IMR-90 (cell line): Measurements from ENCODE around the gene CYB5R2. TPM values are rescaled to one million over a fixed set of nuclear protein-coding genes. Genes with fewer than 3 reads are reported as not detected.
"Not testable (repeated sequence)": the region's sequence is repeated elsewhere in the genome, so short reads cannot be mapped to it uniquely, and the experiment has no call there.

Source experiments
- ATAC-seq: fragments of 200-7000 bp; cut with Tn5 transposase; 2 replicates; pipeline ENCODE4 v1.9.1; 2020; ENCODE audit warnings: low read depth, mild to moderate bottlenecking, moderate library complexity
- BruUV-seq: library from RNA; stranded (reverse); fragments of 400-500 nt; replicated peaks from 2 replicates; lab custom pipeline; 2021; lab: Mats Ljungman, UMichigan
- CTCF ChIA-PET: fragments of 300-600 bp; formaldehyde crosslinking; extraction: SDS; loops from one replicate; lab custom pipeline; 2021; ENCODE audit warnings: antibody characterized with exemption; lab: Yijun Ruan, JAX
- POLR2A ChIA-PET: fragments of 300-600 bp; sonication (Branson Sonifier 250); formaldehyde crosslinking; loops from one replicate; lab custom pipeline; 2022; ENCODE audit warnings: antibody characterized with exemption; ENCODE audit not compliant: unreplicated experiment; lab: Charles Lee
- DNase-seq: peaks from one replicate; pipeline ENCODE4 v3.0.0; 2013
- H2AFZ ChIP-seq: replicated peaks from 2 replicates; pipeline ENCODE3; 2013; ENCODE audit warnings: low read length, mild to moderate bottlenecking; ENCODE audit not compliant: poor library complexity
- H2AK5ac ChIP-seq: 2 replicates; pipeline ENCODE4 v1.6.1; 2013; ENCODE audit warnings: low read depth, low read length, inconsistent platforms
- H2AK9ac ChIP-seq: replicated peaks from 2 replicates; pipeline ENCODE3; 2013; ENCODE audit warnings: mild to moderate bottlenecking, low read depth, low read length, moderate library complexity; ENCODE audit not compliant: poor library complexity
- H2BK120ac ChIP-seq: 2 replicates; pipeline ENCODE4 v1.6.1; 2013; ENCODE audit warnings: low read depth, low read length, inconsistent platforms
- H2BK15ac ChIP-seq: 3 replicates; pipeline ENCODE4 v1.6.1; 2013; ENCODE audit warnings: low read depth, low read length, inconsistent platforms
- H2BK20ac ChIP-seq: 2 replicates; pipeline ENCODE4 v1.6.1; 2013; ENCODE audit warnings: low read depth, mild to moderate bottlenecking, inconsistent platforms, low read length, moderate library complexity
- H2BK5ac ChIP-seq: 2 replicates; pipeline ENCODE4 v1.6.1; 2013; ENCODE audit warnings: mild to moderate bottlenecking, low read depth, low read length, inconsistent platforms; ENCODE audit not compliant: poor library complexity, severe bottlenecking
- H3K14ac ChIP-seq: replicated peaks from 2 replicates; pipeline ENCODE4 v1.6.1; 2013; ENCODE audit warnings: low read depth, low read length, inconsistent platforms
- H3K18ac ChIP-seq: 2 replicates; pipeline ENCODE4 v1.6.1; 2013; ENCODE audit warnings: low read depth, low read length, control low read depth
- H3K23ac ChIP-seq: 2 replicates; pipeline ENCODE4 v1.6.1; 2013; ENCODE audit warnings: low read depth, low read length, inconsistent platforms
- H3K27ac ChIP-seq: 2 replicates; pipeline ENCODE4 v1.5.1; 2013; ENCODE audit warnings: mild to moderate bottlenecking, control low read depth, low read length; ENCODE audit not compliant: insufficient read depth
- H3K27me3 ChIP-seq: 2 replicates; pipeline ENCODE4 v1.6.1; 2013; ENCODE audit warnings: low read length; ENCODE audit not compliant: control insufficient read depth, insufficient read depth
- H3K36me3 ChIP-seq: 2 replicates; pipeline ENCODE4 v1.6.1; 2013; ENCODE audit warnings: low read length, mixed read lengths; ENCODE audit not compliant: control insufficient read depth, insufficient read depth
- H3K4ac ChIP-seq: 2 replicates; pipeline ENCODE4 v1.6.1; 2013; ENCODE audit warnings: low read depth, low read length, inconsistent platforms
- H3K4me1 ChIP-seq: 2 replicates; pipeline ENCODE4 v1.6.1; 2013; ENCODE audit warnings: low read length, mixed read lengths; ENCODE audit not compliant: control insufficient read depth, insufficient read depth
- H3K4me2 ChIP-seq: 2 replicates; pipeline ENCODE4 v1.6.1; 2013; ENCODE audit warnings: low read depth, mild to moderate bottlenecking, control low read depth, low read length, moderate library complexity
- H3K4me3 ChIP-seq: 2 replicates; pipeline ENCODE4 v1.5.1; 2013; ENCODE audit warnings: low read depth, mild to moderate bottlenecking, control low read depth, low read length, moderate library complexity; ENCODE audit not compliant: insufficient read depth
- H3K56ac ChIP-seq: 2 replicates; pipeline ENCODE4 v1.6.1; 2013; ENCODE audit warnings: low read length, inconsistent platforms; ENCODE audit not compliant: insufficient read depth; ENCODE audit errors: extremely low read depth
- H3K79me1 ChIP-seq, 2 experiments: 2 replicates each; pipeline ENCODE4 v1.6.1; 2013; ENCODE audit warnings: low read length in 2 of 2, inconsistent platforms in 1 of 2, low read depth in 1 of 2
- H3K9ac ChIP-seq: 2 replicates; pipeline ENCODE4 v1.6.1; 2013; ENCODE audit warnings: low read depth, low read length, control low read depth
- H3K9me1 ChIP-seq: 2 replicates; pipeline ENCODE4 v1.6.1; 2013; ENCODE audit warnings: low read length, inconsistent platforms; ENCODE audit not compliant: insufficient read depth
- H3K9me3 ChIP-seq: 2 replicates; pipeline ENCODE4 v1.6.1; 2013; ENCODE audit warnings: low read length; ENCODE audit not compliant: control insufficient read depth, insufficient read depth
- H4K20me1 ChIP-seq: 2 replicates; pipeline ENCODE4 v1.6.1; 2013; ENCODE audit warnings: low read length, inconsistent platforms; ENCODE audit not compliant: insufficient read depth
- H4K5ac ChIP-seq: 2 replicates; pipeline ENCODE4 v1.6.1; 2013; ENCODE audit warnings: mild to moderate bottlenecking, low read depth, low read length, control low read depth
- H4K8ac ChIP-seq, 2 experiments: 2 replicates each; pipeline ENCODE4 v1.6.1; 2013; ENCODE audit warnings: low read depth in 2 of 2, low read length in 2 of 2, control low read depth in 1 of 2, inconsistent platforms in 1 of 2
- H4K91ac ChIP-seq: 2 replicates; pipeline ENCODE4 v1.6.1; 2013; ENCODE audit warnings: low read depth, low read length, inconsistent platforms; ENCODE audit not compliant: insufficient read depth
- WGBS, 2 experiments: methylation state at CpG; one replicate each; pipeline versions ENCODE4 v1.1.5 to v1.1.7; 2013; ENCODE audit warnings: missing lambda C conversion rate in 2 of 2; ENCODE audit not compliant: insufficient read length in 1 of 2; ENCODE audit errors: extremely low coverage in 2 of 2; 5-methylcytosine and 5-hydroxymethylcytosine counted together
- dilution Hi-C: fragments of 300-500 bp; cut with HindIII; formaldehyde crosslinking; loops from one replicate; pipeline ENCODE4 v1.14.3; 2018; ENCODE audit warnings: low sequenced_read_pairs; ENCODE audit not compliant: unreplicated experiment
- in situ Hi-C: fragments of 300-500 bp; cut with MboI; formaldehyde crosslinking; loops from 3 replicates; pipeline ENCODE4 v1.14.3; 2019; ENCODE audit warnings: low sequenced_read_pairs, inconsistent platforms, mixed read lengths
- intact Hi-C: fragments of 100-400 bp; cut with micrococcal nuclease; formaldehyde crosslinking; loops from 2 replicates; pipeline ENCODE4 v1.10.0; 2022
- polyA plus RNA-seq, 3 experiments: library from polyadenylated mRNA; depleted of rRNA; stranded (reverse); fragments of >200 nt; gene quantifications; 2 replicates each; pipeline ENCODE4 v1.2.3, GENCODE V29; 2012; ENCODE audit warnings: low replicate concordance in 1 of 3
- total RNA-seq: library from RNA; depleted of rRNA; stranded (reverse); fragments of >200 nt; gene quantifications from 2 replicates; pipeline ENCODE4 v1.2.3, GENCODE V29; 2012

The CYB5R2 gene
- total and polyA plus RNA-seq, 2 of the 4 experiments (the other 2 are of a cell fraction), result 4.5 to 4.7 TPM

GRCh38 chr11:7663531-7663930 lies 9.8 kb downstream of the CYB5R2 start:
- intact Hi-C loops, POLR2A ChIA-PET, CTCF ChIA-PET: not testable (repeated sequence)

More at GRCh38 chr11:7663531-7663930, 9.8 kb downstream of the CYB5R2 start:
- H2BK5ac ChIP-seq, H4K91ac ChIP-seq, H4K5ac ChIP-seq, H3K23ac ChIP-seq, H3K4me2 ChIP-seq, BruUV-seq, H3K14ac ChIP-seq, H2BK20ac ChIP-seq, H4K20me1 ChIP-seq, H3K9me1 ChIP-seq, H3K27me3 ChIP-seq, dilution Hi-C loops, H3K4ac ChIP-seq, H3K9me3 ChIP-seq, H2AFZ ChIP-seq, H4K8ac ChIP-seq, H3K9ac ChIP-seq, H2BK120ac ChIP-seq, H3K36me3 ChIP-seq, ATAC-seq, H3K79me1 ChIP-seq, H2BK15ac ChIP-seq, H3K18ac ChIP-seq, H3K56ac ChIP-seq, H2AK5ac ChIP-seq, in situ Hi-C loops, DNase-seq, H3K4me3 ChIP-seq, H2AK9ac ChIP-seq, H3K4me1 ChIP-seq, H3K27ac ChIP-seq: not testable (repeated sequence)
- no CpG with 5 or more reads among the region's 16 CpGs for WGBS, 2 experiments
